IPS-NIHi7 (cell line): Measurements from ENCODE around the gene IFT88.
A peak's percentile ranks its signal among the peaks of the same experiment; 100 is the strongest.

ENCODE experiments used
- DNase-seq: peaks from one replicate; pipeline ENCODE4 v3.0.0; 2012; ENCODE audit warnings: mixed read lengths; ENCODE audit errors: extremely low spot score

IFT88 gene

GRCh38 chr13:20716951-20717350, 150.0 kb downstream of the IFT88 start:
- DNase-seq = peak; percentile 35

- DNase-seq = no peak
Measured at GRCh38 chr13:20717581-20718542, 150.9 kb downstream of the IFT88 start.

GRCh38 chr13:20718958-20719566, 152.1 kb downstream of the IFT88 start:
- DNase-seq = no peak

DNA sequence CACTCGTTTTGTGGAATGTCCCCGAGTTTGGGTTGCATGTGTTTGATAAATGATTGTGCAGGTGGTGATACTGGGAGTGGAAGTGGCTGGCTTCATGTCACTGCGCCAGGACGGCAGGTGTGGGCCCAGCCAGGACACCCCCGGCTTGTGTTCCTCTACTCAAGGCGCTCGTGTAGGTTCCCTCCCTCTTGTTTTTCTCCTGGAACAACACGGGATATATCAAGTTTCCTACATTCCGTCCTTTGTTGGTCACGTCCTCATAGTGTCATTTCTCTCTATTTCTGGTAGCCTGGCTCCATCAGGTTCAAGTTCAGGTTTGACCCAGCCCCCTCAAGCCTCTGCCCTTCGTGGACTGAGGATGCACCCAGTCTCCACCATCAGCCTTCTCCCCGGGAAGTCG, 152.8 kb downstream of the IFT88 start:
- no peak for DNase-seq

GRCh38 chr13:20720499-20720898, 153.5 kb downstream of the IFT88 start:
- no peak for DNase-seq

GRCh38 chr13:20721058-20721453, 154.1 kb downstream of the IFT88 start:
- DNase-seq = no peak

DNA sequence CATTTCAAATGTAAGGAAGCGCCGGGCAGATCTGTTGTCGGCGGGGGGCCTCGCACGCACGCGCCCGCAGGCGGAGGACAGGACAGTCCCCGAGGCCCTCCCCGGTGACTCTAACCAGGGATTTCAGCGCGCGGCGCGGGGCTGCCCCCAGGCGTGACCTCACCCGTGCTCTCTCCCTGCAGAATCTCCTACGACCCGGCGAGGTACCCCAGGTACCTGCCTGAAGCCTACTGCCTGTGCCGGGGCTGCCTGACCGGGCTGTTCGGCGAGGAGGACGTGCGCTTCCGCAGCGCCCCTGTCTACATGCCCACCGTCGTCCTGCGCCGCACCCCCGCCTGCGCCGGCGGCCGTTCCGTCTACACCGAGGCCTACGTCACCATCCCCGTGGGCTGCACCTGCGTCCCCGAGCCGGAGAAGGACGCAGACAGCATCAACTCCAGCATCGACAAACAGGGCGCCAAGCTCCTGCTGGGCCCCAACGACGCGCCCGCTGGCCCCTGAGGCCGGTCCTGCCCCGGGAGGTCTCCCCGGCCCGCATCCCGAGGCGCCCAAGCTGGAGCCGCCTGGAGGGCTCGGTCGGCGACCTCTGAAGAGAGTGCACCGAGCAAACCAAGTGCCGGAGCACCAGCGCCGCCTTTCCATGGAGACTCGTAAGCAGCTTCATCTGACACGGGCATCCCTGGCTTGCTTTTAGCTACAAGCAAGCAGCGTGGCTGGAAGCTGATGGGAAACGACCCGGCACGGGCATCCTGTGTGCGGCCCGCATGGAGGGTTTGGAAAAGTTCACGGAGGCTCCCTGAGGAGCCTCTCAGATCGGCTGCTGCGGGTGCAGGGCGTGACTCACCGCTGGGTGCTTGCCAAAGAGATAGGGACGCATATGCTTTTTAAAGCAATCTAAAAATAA, 154.7 kb downstream of the IFT88 start:
- peak; percentile 63 for DNase-seq

- DNase-seq = no peak
Measured at GRCh38 chr13:20727856-20728255, 160.9 kb downstream of the IFT88 start.

GRCh38 chr13:20728579-20729311, 161.8 kb downstream of the IFT88 start:
- no peak for DNase-seq

DNA sequence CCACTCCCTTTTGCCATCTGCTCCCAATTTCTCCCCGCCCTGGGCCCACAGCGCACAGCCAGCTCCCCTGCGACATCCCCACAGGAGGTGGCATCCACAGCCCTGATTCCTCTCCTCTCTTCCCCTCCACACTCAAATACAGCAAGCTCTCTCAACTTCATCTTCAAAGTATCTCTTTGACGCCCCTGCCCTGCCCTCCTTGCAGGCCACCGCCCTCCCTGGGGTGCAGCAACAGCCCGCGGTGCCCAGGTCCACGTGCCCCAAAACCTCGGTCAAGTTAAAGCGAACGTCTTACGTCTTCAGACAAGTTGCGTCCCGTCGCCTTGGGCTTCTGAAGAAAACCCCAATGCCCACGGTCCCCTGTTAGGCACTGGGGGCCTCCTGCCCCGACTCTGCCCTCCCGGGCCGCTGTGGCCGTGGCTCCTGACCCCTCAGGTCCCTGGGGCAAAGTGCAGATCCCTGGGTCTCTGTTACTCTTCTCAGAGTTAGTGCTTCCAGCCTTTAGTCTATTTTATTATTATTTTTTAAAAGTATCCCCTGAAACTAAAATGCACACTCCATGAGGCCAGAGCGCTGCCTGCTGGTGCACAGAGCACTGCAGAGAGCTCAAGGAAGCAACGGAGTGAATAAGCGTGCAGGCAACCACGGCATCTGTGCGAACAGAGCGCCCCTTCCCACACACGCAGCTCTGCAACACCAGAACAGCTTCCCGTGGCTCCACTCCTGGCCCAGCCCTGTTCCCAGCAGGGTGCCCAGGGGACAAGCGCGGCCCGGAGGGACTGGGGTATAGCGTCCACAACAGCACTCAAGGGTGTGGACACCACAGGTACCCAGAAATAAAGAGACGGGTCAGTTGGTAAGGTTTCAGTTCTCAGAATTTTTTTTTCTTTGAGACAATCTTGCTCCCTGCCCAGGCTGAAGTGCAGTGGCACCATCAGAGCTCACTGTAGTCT, 163.0 kb downstream of the IFT88 start:
- no peak for DNase-seq

DNA sequence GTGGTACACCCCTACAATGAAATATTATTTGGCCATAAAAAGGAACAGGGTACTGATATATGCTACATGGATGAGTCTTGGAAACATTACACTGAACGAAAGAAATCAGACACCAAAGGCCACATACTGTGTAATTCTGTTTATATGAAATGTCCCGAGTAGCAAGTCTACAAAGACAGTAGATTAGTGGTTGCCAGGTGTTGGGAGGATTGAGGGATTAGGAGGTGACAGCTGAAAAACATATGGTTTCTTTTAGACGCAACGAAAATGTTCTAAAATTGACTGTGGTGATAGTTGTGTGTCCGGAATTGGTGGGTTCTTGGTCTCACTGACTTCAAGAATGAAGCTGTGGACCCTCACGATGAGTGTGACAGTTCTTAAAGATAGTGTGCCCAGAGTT, 171.7 kb downstream of the IFT88 start:
- no peak for DNase-seq

DNA sequence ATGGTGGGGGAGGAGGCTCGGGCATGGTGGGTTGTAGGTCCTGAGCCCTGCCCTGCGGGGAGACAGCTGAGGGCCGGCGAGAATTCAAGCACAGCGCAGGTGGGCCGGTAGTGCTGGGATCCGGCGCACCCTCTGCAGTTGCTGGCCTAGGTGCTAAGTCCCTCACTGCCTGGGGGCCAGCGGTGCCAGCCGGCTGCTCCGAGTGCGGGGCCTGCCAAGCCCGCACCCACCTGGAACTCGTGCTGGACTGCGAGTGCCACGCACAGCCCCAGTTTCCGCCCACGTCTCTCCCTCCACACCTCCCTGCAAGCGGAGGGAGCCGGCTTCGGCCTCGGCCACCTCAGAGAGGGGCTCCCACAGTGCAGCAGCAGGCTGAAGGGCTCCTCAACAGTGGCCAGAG, 173.1 kb downstream of the IFT88 start:
- no peak for DNase-seq
